ENCODE results near the gene IL10.

Gene IL10

DNA sequence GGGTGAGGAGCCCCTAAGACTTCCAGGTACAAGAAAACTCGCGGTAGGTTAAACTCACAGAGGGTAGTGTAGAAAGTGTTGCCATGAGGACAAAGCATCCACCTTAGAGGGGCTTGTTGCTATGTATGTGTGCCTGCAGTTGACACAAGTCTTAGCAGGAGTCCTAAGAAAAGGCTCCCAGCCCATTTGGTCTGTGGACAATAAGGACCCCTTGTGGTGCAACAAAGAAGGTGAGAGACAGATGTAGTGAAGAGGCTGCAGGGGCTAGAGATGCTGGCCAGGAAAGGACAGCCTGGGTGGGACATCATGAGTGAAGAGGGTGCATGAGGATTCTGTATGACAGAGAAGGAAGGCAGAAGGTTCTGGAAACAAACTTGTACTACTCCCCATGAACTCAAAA, 36.3 kb upstream of the IL10 start:
- DNase-seq (ENCODE audit: low read depth): peak; percentile 55
- H3K4me3 ChIP-seq (ENCODE audit: control insufficient read depth, low read depth, low read length): no peak overlapping the region
- TF ChIP-seq, protein P1, sequence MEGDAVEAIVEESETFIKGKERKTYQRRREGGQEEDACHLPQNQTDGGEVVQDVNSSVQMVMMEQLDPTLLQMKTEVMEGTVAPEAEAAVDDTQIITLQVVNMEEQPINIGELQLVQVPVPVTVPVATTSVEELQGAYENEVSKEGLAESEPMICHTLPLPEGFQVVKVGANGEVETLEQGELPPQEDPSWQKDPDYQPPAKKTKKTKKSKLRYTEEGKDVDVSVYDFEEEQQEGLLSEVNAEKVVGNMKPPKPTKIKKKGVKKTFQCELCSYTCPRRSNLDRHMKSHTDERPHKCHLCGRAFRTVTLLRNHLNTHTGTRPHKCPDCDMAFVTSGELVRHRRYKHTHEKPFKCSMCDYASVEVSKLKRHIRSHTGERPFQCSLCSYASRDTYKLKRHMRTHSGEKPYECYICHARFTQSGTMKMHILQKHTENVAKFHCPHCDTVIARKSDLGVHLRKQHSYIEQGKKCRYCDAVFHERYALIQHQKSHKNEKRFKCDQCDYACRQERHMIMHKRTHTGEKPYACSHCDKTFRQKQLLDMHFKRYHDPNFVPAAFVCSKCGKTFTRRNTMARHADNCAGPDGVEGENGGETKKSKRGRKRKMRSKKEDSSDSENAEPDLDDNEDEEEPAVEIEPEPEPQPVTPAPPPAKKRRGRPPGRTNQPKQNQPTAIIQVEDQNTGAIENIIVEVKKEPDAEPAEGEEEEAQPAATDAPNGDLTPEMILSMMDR (conservative IDR thresholded peaks at IDR 0.05; ENCODE audit: control insufficient read depth, insufficient read depth, low read depth, low read length): peak; percentile 48

DNA sequence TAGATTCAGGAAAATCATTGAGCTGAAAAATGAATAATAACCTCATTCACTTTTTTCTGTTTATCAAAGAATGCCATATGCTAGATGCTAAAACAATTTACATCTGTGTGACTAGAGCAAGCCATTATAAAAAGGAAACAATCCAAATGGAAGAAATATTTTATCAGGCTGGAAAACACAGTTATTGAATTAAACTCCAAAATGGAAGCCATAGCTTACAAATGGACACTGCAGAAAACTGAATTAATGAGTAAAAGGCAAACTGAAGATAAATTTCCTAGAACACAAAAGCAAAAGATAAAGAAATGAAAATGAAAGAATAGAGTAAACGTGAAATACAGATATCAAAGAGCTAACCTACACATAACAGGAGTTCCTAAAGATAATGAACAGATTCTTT, 33.1 kb upstream of the IL10 start:
- no peak overlapping the region for H3K4me3 ChIP-seq (ENCODE audit: control insufficient read depth, low read depth, low read length)
- DNase-seq (ENCODE audit: low read depth): no peak
- TF ChIP-seq, protein P1 (conservative IDR thresholded peaks at IDR 0.05; ENCODE audit: control insufficient read depth, insufficient read depth, low read depth, low read length): no peak

DNA sequence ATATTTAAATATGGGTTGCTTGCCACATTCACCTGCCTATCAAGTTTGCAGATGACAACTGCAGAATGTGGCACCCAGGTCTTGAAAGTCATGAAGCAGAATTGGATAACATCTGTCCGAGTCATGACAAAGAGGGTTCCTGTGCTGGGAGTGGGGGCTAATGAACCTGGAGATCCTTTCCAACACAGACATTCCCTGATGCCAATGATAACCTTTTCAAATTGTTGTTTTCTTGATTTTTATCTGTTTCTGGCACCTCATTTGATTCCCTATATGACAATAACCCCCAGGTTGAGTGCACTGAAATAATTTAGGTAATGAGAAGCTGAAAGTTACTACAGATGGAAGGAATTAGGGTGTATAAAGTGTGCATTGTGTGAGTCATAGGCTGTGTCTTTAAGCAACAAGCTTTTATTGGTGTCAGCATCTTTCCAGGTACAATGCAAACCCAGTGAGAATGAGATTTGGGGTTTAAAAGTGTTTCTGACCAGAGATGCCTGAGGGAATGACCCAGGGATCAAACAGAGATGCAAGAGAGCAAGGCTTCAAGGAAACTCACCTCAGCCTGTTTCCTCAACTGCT, 32.0 kb upstream of the IL10 start:
- no peak for DNase-seq (ENCODE audit: low read depth)
- no peak overlapping the region for H3K4me3 ChIP-seq (ENCODE audit: control insufficient read depth, low read depth, low read length)
- TF ChIP-seq, protein P1 (conservative IDR thresholded peaks at IDR 0.05; ENCODE audit: control insufficient read depth, insufficient read depth, low read depth, low read length): no peak

DNA sequence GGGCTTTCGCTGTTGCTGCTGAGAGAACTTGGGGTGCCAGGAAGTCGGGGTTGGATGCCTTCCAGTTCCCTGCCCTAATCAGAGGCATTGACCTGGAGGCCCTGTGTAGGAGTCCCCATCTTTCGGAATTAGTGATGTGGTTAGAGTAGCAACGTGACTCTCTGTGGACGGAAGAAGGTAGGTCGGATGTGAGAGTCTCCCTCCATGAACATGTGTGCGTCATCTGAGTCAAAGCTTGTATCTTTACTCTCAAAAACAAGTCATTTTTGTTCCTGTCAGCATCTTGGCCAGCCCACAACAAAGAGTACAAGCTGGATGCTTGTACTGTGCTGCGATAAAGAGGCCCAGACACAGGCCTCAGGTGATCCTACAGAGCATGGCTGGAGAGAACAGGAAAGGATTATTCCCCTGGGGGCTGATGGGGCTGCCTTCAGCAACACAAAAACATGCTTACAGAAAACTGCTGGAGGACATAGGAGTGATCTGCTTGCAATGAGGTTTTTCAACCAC, 31.0 kb upstream of the IL10 start:
- H3K4me3 ChIP-seq (ENCODE audit: control insufficient read depth, low read depth, low read length): no peak overlapping the region
- DNase-seq (ENCODE audit: low read depth): no peak
- TF ChIP-seq, protein P1 (conservative IDR thresholded peaks at IDR 0.05; ENCODE audit: control insufficient read depth, insufficient read depth, low read depth, low read length): no peak

DNA sequence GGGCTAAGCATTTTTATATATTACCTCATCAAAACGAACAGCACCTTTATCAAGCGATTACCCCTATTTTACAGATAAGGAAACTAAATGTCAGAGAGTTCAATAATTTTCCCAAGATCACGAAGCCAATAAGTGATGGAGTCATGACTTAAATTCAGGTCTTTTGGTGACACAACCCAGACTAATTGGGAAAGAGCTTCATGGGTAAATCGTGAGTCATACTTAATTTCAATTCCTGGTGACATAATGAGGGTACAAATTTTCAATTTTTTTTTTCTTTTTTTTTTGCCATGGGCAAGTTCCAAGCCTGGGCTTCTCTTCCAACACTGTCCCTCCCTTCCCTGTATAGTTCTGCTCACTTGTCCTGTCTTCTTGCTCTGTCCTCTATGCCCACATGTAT, 30.1 kb upstream of the IL10 start:
- no peak overlapping the region for H3K4me3 ChIP-seq (ENCODE audit: control insufficient read depth, low read depth, low read length)
- DNase-seq (ENCODE audit: low read depth): peak; percentile 57
- TF ChIP-seq, protein P1 (conservative IDR thresholded peaks at IDR 0.05; ENCODE audit: control insufficient read depth, insufficient read depth, low read depth, low read length): no peak

DNA sequence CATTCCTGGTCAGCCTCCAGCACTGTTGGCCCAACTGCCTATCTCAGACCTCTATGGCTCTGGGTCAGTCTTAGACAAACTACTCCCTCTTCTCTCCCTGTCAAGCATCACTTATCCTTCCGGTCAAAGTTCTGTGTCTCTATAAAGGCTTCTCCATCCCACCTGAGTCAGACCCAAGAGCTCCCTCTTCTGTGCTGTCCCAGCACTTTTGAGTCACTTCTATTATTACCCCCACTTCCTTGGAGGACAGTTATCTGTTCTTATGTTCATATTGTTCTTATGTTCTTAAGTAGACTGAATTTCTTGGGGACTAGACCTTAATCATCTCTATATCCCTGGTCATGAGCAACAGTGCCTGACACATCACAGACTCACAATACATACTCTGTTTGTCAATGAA, 29.2 kb upstream of the IL10 start:
- DNase-seq (ENCODE audit: low read depth): no peak
- no peak overlapping the region for H3K4me3 ChIP-seq (ENCODE audit: control insufficient read depth, low read depth, low read length)
- TF ChIP-seq, protein P1 (conservative IDR thresholded peaks at IDR 0.05; ENCODE audit: control insufficient read depth, insufficient read depth, low read depth, low read length): no peak

DNA sequence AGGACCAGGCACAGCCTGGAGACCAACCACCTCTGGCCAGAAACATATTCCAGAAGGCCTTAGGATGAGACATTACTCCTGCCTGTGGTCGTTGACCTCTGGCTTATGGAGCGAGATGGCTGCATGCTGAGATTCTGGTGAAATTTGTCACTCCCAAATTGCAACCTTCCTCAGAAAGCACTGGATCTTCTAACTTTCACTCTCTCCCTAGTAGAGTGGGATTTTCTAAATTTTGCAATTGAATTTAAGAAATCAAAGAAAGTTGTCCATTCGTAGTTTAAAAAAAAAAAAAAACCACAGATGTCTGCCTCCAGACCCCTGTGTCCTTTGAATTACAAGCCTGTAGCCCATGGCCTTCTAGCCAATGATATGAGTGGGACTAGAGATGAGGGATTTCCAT, 28.6 kb upstream of the IL10 start:
- H3K4me3 ChIP-seq (ENCODE audit: control insufficient read depth, low read depth, low read length): no peak overlapping the region
- no peak for DNase-seq (ENCODE audit: low read depth)
- TF ChIP-seq, protein P1 (conservative IDR thresholded peaks at IDR 0.05; ENCODE audit: control insufficient read depth, insufficient read depth, low read depth, low read length): no peak

Measured in fibroblast of mammary gland (primary cell).